Activated CD4-positive, CD25-positive, alpha-beta regulatory T cell treated with anti-CD3 and anti-CD28 coated beads, Interleukin-2, amount 50 U/mL, for 24 hours (primary cell): ENCODE measurements around the gene GTPBP2.
"Not testable (repeated sequence)": the region's sequence is repeated elsewhere in the genome, so short reads cannot be mapped to it uniquely, and the experiment has no call there.

Source experiments
- ATAC-seq, 2 donors: fragments of 150-1000 bp; cut with Tn5 transposase; one replicate each; pipeline ENCODE4 v1.10.0; 2021; ENCODE audit warnings: mild to moderate bottlenecking in 1 of 2, moderate library complexity in 1 of 2

GTPBP2 gene

DNA sequence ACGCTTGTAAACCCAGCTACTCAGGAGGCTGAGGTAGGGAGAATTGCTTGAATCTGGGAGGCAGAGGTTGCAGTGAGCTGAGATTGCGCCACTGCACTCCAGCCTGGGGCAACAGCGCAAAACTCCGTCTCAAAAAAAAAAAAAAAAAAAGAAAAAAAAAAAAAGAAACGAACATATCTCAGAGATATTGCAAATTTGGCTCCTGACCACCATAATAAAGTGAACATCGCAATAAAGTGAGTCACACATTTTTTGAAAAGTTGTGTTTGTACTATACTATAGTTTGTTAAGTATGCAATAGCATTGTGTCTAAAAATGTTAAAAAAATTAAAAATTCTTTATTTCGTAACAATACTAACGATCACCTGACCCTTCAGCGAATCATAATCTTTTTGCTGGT lies 29.1 kb upstream of the GTPBP2 start:
- ATAC-seq = no peak

DNA sequence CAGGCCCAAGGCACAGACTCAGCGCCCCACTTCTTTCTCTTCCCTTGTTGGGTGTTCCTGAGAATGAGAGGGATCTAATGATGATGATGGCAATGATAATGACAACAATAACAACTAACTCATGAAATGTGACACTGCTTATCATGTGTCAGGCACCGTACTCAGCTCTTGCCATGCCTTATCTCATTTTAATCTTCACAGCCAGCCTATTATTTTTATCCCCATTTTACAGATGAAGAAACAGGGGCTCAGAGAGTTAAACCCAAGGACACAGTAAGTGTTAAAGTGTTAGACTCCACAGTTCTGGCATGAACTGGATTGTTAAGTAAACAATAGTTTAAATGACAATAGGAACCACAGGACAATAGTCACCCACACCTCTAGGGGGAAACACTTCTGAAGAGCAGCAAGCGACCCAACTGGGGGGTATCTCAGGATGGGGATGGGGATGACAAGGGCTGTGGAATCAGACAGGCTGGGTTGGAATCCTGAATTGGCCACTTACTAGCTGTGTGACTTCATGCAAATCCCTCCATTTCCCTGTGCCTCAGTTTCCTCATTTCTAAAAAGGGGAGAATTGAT lies 28.2 kb upstream of the GTPBP2 start:
- no peak for ATAC-seq

DNA sequence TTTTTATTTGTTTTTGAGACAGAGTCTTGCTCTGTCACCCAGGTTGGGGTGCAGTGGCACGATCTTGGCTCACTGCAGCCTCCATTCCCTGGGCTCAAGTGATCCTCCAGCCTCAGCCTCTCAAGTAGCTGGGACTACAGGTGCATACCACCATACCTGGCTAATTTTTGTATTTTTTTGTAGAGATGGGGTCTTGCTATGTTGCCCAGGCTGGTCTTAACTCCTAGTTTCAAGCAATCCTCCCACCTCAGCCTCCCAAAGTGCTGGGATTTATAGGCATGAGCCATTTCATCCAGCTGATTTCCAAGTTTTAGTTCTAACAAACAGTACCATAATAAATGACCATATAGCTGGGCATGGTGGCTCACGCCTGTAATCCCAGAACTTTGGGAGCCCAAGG lies 23.8 kb upstream of the GTPBP2 start:
- ATAC-seq = not testable (repeated sequence)

DNA sequence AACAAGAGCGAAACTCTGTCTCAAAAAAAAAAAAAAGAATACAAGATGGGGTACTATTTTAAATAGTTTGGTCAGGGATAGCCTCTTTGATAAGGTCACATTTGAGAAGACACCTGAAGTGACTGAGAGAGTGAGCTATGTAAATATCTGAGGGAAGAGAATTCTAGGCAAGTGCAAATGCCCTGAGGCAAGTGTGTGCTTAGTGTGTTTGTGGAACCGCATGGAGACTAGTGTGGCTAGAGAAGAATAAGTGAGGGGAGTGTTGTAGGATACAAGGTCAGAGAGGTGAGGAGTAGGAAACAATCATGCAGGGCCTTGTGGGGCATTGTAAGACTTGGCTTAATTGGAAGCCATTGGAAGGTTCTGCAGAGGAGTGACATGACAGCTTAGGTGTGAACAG lies 19.2 kb upstream of the GTPBP2 start:
- ATAC-seq = no peak

DNA sequence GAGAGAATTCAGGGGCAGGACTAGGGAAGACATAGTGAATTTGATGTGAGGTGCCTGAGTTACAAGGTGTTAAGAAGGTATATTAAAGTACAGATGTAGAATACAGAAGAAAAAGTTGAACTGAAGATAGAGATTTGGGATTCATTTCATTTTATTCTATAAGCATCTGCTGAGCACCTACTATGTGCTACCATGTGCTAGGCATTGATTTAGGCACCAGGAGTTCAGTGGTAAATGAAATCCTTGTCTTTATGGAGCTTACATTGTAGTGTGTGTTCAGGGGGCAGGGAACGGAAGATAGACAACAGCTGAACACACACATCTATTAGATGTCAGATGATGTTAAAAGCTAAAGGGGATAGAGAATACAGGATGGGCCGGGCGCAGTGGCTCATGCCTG lies 18.5 kb upstream of the GTPBP2 start:
- ATAC-seq = no peak

DNA sequence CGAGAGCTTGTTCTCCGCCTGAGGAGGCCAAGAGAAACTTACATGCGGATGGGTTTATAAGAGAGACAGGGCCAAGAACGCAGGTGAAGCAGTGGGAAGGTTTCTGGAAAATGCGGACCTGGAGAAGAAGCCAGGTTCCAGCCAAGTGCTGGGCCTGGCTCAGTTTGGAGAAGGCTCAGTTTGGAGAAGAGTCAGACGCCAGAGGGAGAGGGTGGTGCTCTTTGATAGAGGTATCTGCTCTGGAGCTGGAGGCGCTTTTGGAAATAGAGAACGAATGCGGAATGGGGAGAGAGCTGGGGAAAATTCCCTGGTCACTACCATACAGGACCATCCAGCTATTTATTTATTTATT lies 16.5 kb upstream of the GTPBP2 start:
- no peak for ATAC-seq

DNA sequence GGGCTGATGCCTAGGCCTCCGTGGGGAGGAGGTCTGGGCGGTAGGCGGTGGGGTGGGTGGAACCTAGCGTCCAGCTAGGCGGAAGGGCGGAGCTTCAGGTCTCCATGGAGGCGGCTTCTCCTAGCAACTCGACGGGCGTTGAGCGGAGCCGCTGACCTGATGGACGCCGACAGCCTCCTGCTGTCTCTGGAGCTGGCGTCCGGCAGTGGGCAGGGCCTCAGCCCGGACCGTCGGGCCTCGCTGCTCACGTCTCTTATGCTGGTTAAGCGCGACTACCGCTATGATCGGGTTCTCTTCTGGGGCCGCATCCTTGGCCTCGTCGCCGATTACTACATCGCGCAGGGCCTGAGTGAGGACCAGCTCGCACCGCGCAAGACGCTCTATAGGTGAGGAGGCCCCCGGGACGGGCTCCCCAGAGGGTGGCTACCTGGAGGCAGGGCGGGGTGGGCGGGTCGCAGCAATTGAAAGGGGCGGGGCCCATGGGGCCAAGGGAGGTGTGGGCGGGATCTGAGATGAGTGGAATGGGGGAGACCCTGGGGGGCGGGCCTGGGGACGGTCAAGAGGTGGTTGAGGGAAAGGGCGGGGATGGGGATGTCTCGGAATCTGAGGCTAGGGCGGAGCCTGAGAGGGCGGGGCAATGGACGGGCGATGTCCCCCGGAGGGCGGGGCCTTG lies 16.0 kb upstream of the GTPBP2 start, which contains the start of gene RSPH9:
Gene RSPH9 (plus strand): TSS at position 97 of the 673 bp plus-strand sequence. CDS start 63 bp downstream, at position 160.
- peak; percentile 72 to 85 for ATAC-seq

DNA sequence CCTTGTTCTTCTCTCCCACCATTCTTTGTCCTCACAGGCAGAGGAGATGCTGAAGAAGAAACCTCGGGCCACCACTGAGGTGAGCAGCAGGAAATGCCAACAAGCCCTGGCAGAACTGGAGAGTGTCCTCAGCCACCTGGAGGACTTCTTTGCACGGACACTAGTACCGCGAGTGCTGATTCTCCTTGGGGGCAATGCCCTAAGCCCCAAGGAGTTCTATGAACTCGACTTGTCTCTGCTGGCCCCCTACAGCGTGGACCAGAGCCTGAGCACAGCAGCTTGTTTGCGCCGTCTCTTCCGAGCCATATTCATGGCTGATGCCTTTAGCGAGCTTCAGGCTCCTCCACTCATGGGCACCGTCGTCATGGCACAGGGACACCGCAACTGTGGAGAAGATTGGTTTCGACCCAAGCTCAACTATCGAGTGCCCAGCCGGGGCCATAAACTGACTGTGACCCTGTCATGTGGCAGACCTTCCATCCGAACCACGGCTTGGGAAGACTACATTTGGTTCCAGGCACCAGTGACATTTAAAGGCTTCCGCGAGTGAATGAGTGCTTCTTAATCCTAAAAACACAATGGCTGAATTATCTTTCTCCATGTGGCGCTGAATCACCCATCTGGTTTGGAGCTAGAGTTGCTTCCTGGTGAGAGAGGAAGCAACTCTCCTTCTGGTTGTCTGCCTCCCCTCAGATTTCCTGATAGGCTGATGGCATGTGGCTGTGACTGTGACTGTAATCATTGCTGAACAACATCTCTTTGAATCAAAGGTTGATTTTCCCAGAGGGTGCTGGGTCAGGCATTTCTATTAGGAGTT lies 11.1 kb upstream of the GTPBP2 start:
- no peak for ATAC-seq

DNA sequence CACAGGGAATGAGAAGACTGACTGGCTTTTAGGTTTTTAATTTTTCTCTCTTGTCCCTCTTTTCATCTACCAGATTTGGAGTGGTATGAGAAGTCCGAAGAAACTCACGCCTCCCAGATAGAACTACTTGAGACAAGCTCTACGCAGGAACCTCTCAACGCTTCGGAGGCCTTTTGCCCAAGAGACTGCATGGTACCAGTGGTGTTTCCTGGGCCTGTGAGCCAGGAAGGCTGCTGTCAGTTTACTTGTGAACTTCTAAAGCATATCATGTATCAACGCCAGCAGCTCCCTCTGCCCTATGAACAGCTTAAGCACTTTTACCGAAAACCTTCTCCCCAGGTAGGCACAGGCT lies 7.2 kb upstream of the GTPBP2 start:
- no peak for ATAC-seq

DNA sequence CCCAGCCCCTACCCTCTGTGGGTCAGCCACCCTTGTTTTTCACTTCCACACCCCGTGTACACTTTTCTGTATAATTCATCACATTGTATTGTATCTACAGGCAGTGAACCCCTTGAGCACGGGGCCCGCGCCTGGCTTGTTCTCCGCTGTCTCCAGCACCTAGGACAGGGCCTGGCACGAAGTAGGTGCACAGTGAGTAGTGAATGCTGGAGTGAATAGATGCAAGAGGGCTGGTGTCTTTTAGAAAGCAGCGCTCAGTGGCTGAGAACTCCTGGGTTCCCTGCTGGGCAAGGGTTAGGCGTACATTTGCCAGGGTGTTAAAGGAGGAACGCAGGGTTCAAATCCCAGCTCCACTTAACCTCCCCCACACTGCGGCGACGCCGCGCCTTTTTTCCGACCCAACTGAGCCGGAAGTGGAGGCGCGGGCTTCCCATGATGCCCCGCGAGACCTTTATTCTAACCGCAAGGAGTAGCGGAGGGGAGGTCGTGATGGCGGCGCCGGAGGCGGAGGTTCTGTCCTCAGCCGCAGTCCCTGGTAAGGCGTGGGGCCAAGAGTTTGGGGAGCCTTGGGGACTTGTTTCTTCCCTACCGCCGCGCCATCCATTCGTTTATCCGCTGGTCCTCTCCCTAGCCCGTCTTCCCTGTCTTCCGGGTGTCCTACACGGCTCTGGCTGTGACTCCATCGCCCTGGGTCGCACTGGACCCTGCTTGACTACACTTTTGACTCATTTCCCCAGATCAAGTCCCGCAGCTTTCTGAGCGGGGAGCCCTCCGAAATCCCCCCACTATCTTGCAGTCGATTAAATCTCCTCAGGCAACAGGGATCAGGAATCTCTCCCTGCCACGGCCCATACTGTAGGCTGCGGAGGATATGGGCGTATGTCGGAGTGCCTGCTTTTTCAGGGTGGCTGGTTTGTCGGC lies 6.6 kb upstream of the GTPBP2 start, which contains the start of gene MAD2L1BP:
Gene MAD2L1BP (plus strand): TSS at position 454 of the 921 bp plus-strand sequence. CDS start 36 bp downstream, at position 490.
- ATAC-seq = peak; percentile 89 to 90

DNA sequence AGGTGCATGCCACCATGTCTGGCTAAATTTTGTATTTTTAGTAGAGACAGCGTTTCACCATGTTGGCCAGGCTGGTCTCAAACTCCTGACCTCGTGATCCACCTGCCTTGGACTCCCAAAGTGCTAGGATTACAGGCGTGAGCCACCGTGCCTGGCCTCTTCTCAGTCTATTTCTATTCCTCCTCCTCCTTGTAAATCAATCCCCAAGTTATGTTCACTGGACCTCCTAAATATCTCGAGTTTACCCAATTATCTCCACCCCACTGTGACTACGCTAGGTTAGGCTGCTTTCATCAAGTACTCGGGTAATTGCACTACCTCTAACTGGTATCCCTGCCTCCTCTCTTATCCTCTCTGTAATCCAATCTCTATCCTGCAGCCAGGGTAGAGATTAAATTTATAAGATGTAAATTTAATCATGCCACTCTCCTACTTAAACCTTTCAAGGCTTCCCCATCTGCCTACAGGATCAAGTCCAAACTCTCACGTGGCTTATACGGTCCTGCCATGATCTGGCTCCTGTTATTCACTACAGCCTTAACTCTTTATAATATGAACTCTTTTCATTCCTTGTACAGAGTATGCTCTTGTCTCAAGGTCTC lies 5.7 kb upstream of the GTPBP2 start:
- ATAC-seq = no peak

DNA sequence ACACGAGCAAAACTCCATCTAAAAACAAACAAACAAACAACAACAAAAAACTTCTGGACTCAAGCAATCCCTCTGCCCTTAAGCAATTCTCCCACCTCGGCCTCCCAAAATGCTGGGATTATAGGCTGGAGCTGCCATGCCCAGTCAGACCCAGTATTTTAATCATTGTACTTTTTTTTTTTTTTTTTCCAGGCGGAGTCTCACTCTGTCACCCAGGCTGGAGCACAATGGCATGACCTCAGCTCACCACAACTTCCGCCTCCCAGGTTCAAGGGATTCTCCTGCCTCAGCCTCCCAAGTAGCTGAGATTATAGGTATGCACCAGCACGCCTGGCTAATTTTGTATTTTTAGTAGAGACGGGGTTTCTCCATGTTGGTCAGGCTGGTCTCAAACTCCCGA lies 3.9 kb upstream of the GTPBP2 start:
- not testable (repeated sequence) for ATAC-seq

DNA sequence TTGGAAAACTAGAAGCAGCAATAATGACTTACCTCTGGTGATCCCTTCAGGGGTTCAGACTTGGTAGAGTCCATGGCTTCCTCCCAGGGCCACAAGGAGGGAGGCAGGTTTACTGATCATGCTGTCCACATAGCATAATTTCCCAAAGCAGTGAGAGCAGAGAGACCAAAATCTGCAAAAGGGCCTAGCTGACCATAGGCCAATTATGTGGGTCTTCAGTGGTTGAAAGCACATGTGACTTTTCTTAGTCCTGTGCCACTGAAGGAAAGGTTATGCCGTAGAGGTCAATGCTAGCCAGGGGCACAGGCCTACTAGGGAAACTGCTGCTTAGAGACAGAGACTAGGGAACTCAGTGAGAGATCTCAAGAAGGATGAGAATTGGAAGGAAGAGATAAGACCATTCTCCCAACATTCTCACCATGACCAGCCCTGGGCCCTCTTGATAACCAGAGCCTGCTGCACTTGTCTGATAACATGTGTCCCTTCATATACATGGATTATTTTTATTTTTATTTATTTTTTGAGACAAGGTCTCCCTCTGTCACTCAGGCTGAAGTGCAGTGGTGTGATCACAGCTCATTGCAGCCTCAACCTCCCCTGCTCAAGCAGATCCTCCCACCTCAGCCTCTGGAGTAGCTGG lies 2.0 kb upstream of the GTPBP2 start:
- ATAC-seq = no peak

DNA sequence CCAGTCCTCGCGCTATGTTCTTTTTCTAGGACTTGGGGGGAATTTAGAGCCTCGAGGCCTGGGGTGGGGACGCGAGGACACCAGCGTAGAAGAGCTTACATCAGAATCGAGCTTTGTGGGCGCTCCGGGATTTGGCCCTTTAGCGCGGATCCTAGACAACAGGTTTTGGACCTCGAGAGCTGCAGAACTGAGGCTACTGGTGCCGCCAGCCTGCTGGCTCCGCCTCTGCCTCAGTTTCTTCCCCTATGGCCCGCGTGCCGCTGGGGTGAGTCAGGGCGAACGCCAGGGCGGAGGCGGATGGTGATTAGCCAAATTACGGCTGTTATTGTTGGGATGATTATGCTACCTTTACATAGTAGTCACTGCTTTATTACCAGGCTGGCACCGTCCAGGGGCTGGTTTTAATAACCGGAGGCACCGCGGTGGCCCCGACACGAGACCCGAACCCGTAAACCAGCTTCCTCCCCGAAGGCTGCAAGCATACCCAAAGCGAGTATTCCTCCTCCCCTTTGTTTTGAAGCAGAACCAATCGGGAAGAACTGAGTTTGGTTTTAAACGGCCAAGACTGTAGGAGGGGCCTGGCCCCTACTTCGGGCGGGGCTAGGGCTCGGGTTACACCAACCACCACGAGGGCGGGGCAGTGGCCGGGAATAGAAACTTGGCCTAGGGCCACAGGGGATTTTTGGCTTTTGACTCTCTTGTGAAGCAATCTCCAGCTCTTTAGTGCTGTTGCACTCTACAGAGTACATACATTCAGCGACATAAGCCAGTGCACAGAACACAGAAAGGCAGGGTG lies 639 bp upstream of the GTPBP2 start:
- peak; percentile 59 to 66 for ATAC-seq

DNA sequence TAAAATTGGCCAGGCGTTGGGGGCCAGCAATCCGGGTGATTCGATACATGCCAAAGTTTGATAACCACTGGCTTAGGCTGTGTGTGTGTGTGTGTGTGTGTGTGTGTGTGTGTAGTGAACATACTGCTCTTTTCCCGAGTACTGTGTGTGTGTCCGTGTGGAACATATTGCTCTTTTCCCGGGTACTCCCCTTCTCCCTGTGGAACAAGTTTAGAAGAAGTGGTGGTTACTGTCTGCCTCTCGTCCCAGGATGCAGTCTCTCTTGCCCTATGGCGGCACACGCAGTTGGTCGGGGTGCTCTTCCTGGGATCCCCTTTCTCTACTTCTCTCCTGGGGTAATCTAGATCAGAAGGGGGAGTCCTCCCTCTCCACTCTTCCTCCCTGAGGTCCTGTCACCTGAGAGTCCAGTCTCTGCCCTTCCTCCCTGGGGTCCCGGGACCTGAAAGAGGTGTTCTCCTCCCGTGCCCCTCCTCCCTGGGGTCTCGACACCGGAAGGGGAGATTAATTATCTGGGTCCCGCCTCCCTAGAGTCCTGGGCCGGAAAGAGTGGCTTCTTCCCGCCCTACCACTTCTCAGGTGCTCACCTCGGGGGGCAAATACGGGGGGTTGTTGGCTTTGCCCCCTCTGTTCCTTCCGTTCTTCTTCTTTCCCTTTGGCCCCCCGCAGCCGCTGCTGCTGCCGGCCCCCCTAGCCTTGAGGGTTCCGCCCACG lies 516 bp downstream of the GTPBP2 start:
- ATAC-seq = peak; percentile 22 to 32

DNA sequence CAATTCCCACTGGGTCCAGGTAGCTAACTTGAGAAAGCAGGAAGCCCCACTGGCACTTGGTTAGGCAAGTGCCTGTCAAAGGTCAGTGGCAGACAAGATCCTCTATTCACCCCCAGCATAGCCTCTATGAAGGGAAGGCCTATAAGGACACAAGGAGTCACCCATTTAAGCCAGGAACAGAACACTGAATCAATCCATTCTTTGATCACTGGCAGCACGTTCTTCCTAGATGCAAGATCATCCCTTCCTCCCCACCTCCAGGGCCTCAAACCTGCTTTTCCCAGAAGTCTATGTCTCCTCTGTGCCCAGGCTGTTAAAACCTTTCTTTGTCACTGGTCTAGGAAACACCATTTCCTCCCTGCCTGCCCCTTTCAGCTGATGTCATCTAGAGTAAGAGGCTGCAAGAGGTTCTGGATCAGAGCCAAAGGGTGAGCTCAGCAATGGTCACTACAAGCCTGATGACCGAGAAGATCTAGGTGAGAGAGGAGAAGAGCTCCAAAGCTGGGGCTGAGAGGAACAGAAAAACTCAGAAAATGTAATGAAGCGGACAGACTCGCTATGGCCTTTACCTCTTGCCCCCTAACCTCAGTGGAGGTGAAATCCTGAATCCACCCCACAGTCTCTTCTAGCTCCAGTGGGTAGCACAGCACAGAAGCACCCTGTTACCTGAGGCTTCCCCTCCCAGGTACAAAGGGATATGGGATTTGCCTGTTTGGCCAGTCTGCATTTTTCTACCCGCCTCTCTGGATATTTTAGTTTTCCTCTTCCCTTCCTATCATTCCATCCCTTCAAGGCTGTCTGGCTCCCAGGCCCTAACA lies 1.8 kb downstream of the GTPBP2 start:
- ATAC-seq = no peak

DNA sequence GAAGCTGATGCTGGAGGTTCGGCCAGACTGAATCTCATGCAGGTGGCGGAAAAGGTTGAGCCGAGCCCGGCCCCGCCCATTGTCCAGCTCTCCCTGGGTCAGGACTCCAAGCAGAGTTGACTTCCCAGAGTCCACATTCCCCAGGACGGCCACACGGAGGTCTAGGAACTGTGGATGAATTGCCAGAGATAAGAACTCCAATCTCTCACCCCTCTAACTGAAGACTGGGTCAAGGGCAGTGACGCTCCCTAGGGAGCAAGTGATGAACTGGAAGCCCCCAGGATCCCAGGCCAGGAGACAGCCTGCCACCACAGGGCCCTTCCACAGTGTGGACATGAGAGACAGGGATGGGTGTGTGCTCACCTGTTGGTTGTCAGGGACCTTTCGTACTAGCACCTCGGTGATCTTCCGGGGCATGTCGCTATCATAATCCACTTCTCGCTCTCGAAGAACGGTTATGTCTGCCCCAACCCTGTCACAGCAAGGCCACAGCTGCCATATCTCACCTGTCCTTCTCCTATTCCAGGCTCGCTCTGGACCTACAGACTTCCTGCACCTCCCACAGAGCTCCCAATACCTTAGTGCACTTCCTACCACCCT lies 3.6 kb downstream of the GTPBP2 start:
- no peak for ATAC-seq

DNA sequence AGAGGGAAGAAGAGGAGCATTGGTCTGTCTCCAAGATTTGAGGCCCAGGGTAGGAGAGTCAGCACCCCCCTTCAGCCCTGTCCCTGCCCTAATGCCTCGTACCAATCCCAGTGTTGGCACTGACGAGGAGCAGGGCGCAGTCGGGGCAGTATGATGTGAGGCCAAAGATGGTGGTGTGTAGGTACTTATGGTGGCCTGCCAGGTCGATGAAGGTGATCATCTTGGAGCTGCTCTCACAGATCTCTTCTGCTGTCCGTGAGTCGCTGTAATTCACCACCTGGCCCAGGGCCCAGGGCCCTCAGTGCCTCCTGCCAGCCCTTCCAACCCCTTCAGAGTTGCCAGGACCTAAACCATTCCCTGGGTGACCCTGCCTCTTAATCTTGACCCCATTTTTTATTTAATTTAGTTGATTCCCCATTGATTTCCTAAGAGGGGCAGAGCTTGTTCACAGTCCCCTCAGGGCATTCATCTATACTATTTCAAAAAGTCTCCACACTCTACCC lies 4.2 kb downstream of the GTPBP2 start:
- no peak for ATAC-seq
